HAP-1 (cell line): ENCODE measurements around the gene SMARCC2.
A peak's percentile ranks its signal among the peaks of the same experiment; 100 is the strongest.

Source experiments
- DNase-seq, 2 experiments: peaks; one replicate each; pipeline ENCODE4 v3.0.0-alpha.2; 2016 to 2020; ENCODE audit warnings: low spot score in 2 of 2
- H3K27me3 ChIP-seq: fragments of 250-450 bp; sonication (Bioruptor Pico); 2 replicates; pipeline ENCODE4 v1.5.1; 2020; ENCODE audit warnings: low read depth, mild to moderate bottlenecking, moderate library complexity
- H3K36me3 ChIP-seq: fragments of 250-450 bp; sonication (Bioruptor Pico); replicated peaks from 2 replicates; pipeline ENCODE4 v1.5.1; 2020; ENCODE audit warnings: mild to moderate bottlenecking
- H3K4me1 ChIP-seq: fragments of 250-450 bp; sonication (Bioruptor Pico); 2 replicates; pipeline ENCODE4 v1.5.1; 2020; ENCODE audit warnings: mild to moderate bottlenecking
- H3K4me3 ChIP-seq: fragments of 250-450 bp; sonication (Bioruptor Pico); 2 replicates; pipeline ENCODE4 v1.5.1; 2020; ENCODE audit warnings: mild to moderate bottlenecking, moderate library complexity
- H3K9me3 ChIP-seq: fragments of 250-450 bp; sonication (Bioruptor Pico); 2 replicates; pipeline ENCODE4 v1.5.1; 2020; ENCODE audit warnings: mild to moderate bottlenecking, moderate library complexity
- in situ Hi-C: fragments of 300-500 bp; cut with MboI; formaldehyde crosslinking; loops from 3 replicates; pipeline ENCODE4 v1.14.3; 2020; ENCODE audit warnings: low sequenced_read_pairs, inconsistent platforms, mixed read lengths

The SMARCC2 gene

GRCh38 chr12:56221757-56222530, 32.7 kb upstream of the SMARCC2 start, which contains the start of gene RNF41:
TSS of gene RNF41 (minus strand) at chr12:56221922. CDS start at chr12:56214047, 7,875 bp downstream.
- Histone ChIP-seq H3K9me3 (no peaks in the 10 kb centered on the region), H3K36me3 (peaks cover 7% of the 10 kb centered on the region), H3K4me1 (peaks cover 21% of the 10 kb centered on the region), H3K4me3 (peak within 1 kb of the TSS; percentile 81), H3K27me3 (no peaks in the 10 kb centered on the region)
- DNase-seq = peak; percentile 95 to 99
- in situ Hi-C loops = no loop called here

DNA sequence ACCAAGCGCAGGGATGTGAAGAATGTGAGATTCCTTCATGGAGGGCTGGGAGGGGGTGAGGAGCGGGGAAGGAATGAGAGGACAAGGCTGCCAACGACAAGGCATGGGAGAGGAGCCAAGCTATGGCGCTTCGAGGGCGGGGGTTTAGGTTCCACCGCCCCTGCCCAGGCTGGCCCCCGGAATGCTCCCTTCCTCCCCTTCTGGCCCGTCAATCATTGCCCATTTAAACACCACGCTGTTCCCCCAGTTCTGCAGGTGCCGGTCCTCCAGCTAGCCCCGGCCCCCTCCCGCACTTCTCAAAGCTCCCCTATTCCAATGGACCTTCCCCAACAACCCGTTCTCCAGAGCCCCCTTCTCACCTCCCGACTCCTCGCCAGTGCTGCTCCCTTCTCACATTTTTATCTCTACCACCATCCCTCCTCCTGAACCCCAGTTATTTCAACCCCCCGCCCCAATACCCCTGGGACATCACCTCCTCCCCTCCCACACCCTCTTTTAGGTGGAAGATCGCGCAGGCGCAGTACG, 32.0 kb upstream of the SMARCC2 start:
- Histone ChIP-seq H3K4me1 (peaks cover 21% of the 10 kb centered on the region), H3K9me3 (no peaks in the 10 kb centered on the region), H3K4me3 (peak overlapping the region; percentile 81), H3K27me3 (no peaks in the 10 kb centered on the region), H3K36me3 (peaks cover 10% of the 10 kb centered on the region)
- peak in 1 of 2 experiments; percentile 74 for DNase-seq
- in situ Hi-C loops = no loop called here

GRCh38 chr12:56220611-56221231, 31.4 kb upstream of the SMARCC2 start:
- in situ Hi-C loops = no loop called here
- peak overlapping the region; percentile 81 for H3K4me3 ChIP-seq
- H3K27me3 ChIP-seq = no peaks in the 10 kb centered on the region
- H3K4me1 ChIP-seq = peaks cover 21% of the 10 kb centered on the region
- peaks cover 12% of the 10 kb centered on the region for H3K36me3 ChIP-seq
- DNase-seq = peak; percentile 27 to 49
- H3K9me3 ChIP-seq = no peaks in the 10 kb centered on the region

DNA sequence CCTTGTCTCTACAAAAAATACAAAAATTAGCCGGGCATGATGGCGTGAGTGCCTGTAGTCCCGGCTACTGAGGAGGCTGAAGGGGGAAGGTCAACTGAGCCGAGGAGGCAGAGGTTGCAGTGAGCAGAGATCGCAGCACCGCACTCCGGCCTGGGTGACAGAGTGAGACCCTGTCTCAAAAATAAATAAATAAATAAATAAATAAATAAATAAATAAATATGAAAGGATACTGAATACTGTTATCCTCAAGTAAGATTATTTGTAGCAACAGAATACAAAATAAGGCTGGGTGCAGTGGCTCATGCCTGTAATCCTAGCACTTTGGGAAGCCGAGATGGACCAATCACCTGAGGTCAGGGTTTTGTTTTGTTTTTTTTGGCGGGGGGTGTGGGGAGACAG, 30.6 kb upstream of the SMARCC2 start:
- Histone ChIP-seq H3K4me3 (no peak overlapping the region; the same call in 1 of the 2 replicates), H3K27me3 (no peaks in the 10 kb centered on the region), H3K4me1 (peaks cover 18% of the 10 kb centered on the region), H3K36me3 (peaks cover 18% of the 10 kb centered on the region), H3K9me3 (no peaks in the 10 kb centered on the region)
- no peak for DNase-seq
- in situ Hi-C loops = no loop called here

- DNase-seq = no peak
- H3K27me3 ChIP-seq = no peaks in the 10 kb centered on the region
- no peaks in the 10 kb centered on the region for H3K9me3 ChIP-seq
- peaks cover 48% of the 10 kb centered on the region for H3K36me3 ChIP-seq
- H3K4me3 ChIP-seq = no peak overlapping the region
- in situ Hi-C loops = no loop called here
- H3K4me1 ChIP-seq = peaks cover 4% of the 10 kb centered on the region; the same call in 1 of the 2 replicates
Measured at GRCh38 chr12:56216461-56216860, 27.2 kb upstream of the SMARCC2 start.

DNA sequence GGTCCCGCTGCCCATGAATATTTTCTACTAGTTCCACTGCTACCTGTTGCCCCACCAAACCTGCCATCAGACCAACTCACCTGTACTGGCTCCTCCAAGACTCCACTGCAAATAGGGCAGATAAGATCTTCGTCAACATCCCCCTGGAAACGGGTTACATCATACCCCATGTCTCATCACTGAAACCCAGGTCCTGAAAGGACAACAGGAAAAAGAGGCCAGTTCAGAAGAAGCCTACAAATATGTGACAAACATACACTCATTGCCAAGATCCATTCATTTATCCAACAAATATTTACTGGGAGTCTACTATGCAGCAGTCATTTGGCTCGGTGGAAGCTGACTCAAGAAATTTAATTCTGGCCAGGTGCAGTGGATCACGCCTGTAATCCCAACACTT, 24.6 kb upstream of the SMARCC2 start:
- Histone ChIP-seq H3K27me3 (no peaks in the 10 kb centered on the region), H3K4me1 (no peaks in the 10 kb centered on the region), H3K36me3 (peaks cover 70% of the 10 kb centered on the region), H3K9me3 (no peaks in the 10 kb centered on the region), H3K4me3 (no peak overlapping the region)
- in situ Hi-C loops = no loop called here
- DNase-seq = no peak

- DNase-seq = no peak
- Histone ChIP-seq H3K9me3 (no peaks in the 10 kb centered on the region), H3K36me3 (peaks cover 80% of the 10 kb centered on the region), H3K4me1 (no peaks in the 10 kb centered on the region), H3K27me3 (no peaks in the 10 kb centered on the region), H3K4me3 (no peak overlapping the region)
- in situ Hi-C loops = no loop called here
Measured at GRCh38 chr12:56212361-56212760, 23.1 kb upstream of the SMARCC2 start.

- in situ Hi-C loops = no loop called here
- no peak for DNase-seq
- H3K27me3 ChIP-seq = no peaks in the 10 kb centered on the region
- no peaks in the 10 kb centered on the region for H3K4me1 ChIP-seq
- H3K36me3 ChIP-seq = peaks cover 73% of the 10 kb centered on the region
- H3K9me3 ChIP-seq = no peaks in the 10 kb centered on the region
- no peak overlapping the region for H3K4me3 ChIP-seq
Measured at GRCh38 chr12:56208006-56208405, 18.7 kb upstream of the SMARCC2 start.

DNA sequence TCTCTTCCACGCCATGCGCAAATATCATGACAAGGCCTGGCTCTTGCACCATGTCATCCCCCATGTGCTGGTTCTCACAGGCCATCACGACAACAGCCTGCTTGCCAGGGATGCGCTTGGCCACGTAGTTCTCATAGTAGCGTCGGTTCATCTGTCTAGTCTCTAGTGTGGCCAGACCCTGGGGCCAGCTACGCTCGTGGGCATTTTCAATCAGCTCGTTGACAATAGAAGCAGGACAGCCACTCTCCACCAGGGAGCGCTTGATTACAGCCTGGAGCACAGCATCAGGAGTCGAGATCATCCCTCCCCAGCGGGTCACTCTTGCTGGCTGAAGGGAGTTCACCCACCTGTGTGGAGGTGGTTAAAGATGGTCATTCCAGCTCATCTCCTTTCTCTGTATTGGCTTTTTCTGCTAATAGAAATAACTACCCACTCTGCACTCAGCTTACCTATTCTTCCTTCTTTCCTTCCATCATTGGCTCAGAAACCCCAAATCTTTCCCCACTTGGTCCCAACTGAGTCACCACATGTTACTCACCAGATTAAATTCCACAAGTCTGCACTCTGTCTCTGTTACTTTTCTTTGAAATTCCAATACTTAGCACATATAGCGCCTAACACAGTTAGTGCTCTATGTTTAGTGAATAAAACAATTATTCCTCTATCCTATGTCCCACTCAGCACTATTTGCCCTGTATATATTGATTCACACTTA, 17.3 kb upstream of the SMARCC2 start:
- Histone ChIP-seq H3K4me1 (peaks cover 3% of the 10 kb centered on the region; the same call in 1 of the 2 replicates), H3K27me3 (no peaks in the 10 kb centered on the region), H3K9me3 (no peaks in the 10 kb centered on the region), H3K4me3 (no peak overlapping the region), H3K36me3 (peaks cover 63% of the 10 kb centered on the region)
- in situ Hi-C loops = no loop called here
- DNase-seq = peak in 1 of 2 experiments; percentile 70

DNA sequence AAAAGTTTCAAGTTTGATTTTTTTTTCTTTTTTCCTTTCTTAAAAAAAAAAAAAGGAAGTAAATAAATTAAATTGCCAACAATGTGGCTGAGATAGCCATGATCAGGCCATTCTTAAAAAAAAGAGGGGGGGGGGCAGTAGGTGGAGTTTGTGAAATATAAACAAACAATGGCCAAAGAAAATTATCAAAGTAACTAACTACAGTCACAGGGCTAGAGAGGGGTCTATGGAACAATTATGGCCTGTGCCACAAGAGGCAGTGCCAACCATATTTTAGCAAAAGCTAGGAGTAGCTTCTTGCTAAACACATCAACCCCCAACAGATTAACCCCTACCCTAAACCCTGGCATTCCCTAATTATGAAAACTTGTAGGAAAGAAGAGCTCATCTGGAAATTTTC, 16.2 kb upstream of the SMARCC2 start:
- DNase-seq = no peak
- H3K9me3 ChIP-seq = no peaks in the 10 kb centered on the region
- peaks cover 53% of the 10 kb centered on the region for H3K36me3 ChIP-seq
- H3K27me3 ChIP-seq = no peaks in the 10 kb centered on the region
- peaks cover 3% of the 10 kb centered on the region; the same call in 1 of the 2 replicates for H3K4me1 ChIP-seq
- H3K4me3 ChIP-seq = no peak overlapping the region
- in situ Hi-C loops = no loop called here

- Histone ChIP-seq H3K9me3 (no peaks in the 10 kb centered on the region), H3K4me1 (peaks cover 3% of the 10 kb centered on the region; the same call in 1 of the 2 replicates), H3K27me3 (no peaks in the 10 kb centered on the region), H3K36me3 (peaks cover 42% of the 10 kb centered on the region), H3K4me3 (no peak overlapping the region)
- in situ Hi-C loops = no loop called here
- no peak for DNase-seq
Measured at GRCh38 chr12:56204275-56204674, 15.0 kb upstream of the SMARCC2 start.

- DNase-seq = no peak
- Histone ChIP-seq H3K4me3 (no peak overlapping the region), H3K4me1 (peaks cover 3% of the 10 kb centered on the region; the same call in 1 of the 2 replicates), H3K27me3 (no peaks in the 10 kb centered on the region), H3K36me3 (peaks cover 34% of the 10 kb centered on the region), H3K9me3 (no peaks in the 10 kb centered on the region)
- in situ Hi-C loops = no loop called here
Measured at GRCh38 chr12:56202838-56203237, 13.6 kb upstream of the SMARCC2 start.

- in situ Hi-C loops = no loop called here
Measured at GRCh38 chr12:56202366-56202765, 13.1 kb upstream of the SMARCC2 start.

More at GRCh38 chr12:56202366-56202765, 13.1 kb upstream of the SMARCC2 start:
- Histone ChIP-seq H3K27me3 (no peaks in the 10 kb centered on the region), H3K4me3 (no peak overlapping the region), H3K9me3 (no peaks in the 10 kb centered on the region), H3K4me1 (peaks cover 3% of the 10 kb centered on the region; the same call in 1 of the 2 replicates), H3K36me3 (peaks cover 29% of the 10 kb centered on the region)
- DNase-seq = no peak
